Duodenal mucosa (tissue), 2 donors: ENCODE results near the gene GP5.

Experiments used
- H3K27ac ChIP-seq: one replicate; pipeline ENCODE4 v1.7.0; 2013; ENCODE audit warnings: low read depth, low read length
- H3K27me3 ChIP-seq, 2 donors: one replicate each; pipeline ENCODE4 v1.7.0; 2013; ENCODE audit warnings: low read length in 2 of 2, control low read depth in 1 of 2; ENCODE audit not compliant: insufficient read depth in 2 of 2, control insufficient read depth in 1 of 2
- H3K36me3 ChIP-seq, 2 donors: one replicate each; pipeline ENCODE4 v1.7.0; 2013; ENCODE audit warnings: low read length in 2 of 2, control low read depth in 1 of 2; ENCODE audit not compliant: insufficient read depth in 2 of 2, control insufficient read depth in 1 of 2
- H3K4me1 ChIP-seq, 2 donors: one replicate each; pipeline ENCODE4 v1.7.0; 2013; ENCODE audit warnings: low read length in 2 of 2, control low read depth in 1 of 2; ENCODE audit not compliant: insufficient read depth in 2 of 2, control insufficient read depth in 1 of 2
- H3K4me3 ChIP-seq, 2 donors: one replicate each; pipeline ENCODE4 v1.7.0; 2013; ENCODE audit warnings: low read length in 2 of 2, low read depth in 1 of 2
- H3K9ac ChIP-seq, 2 donors: one replicate each; pipeline ENCODE4 v1.7.0; 2013; ENCODE audit warnings: low read length in 2 of 2, low read depth in 1 of 2
- H3K9me3 ChIP-seq, 2 donors: one replicate each; pipeline ENCODE4 v1.7.0; 2013; ENCODE audit warnings: low read length in 2 of 2, control low read depth in 1 of 2; ENCODE audit not compliant: control insufficient read depth in 1 of 2

GP5 gene

GRCh38 chr3:194387926-194388418 is 11.1 kb downstream of the GP5 start:
- no peak overlapping the region for H3K27ac ChIP-seq
- no peaks in the 10 kb centered on the region for H3K36me3 ChIP-seq
- H3K9ac ChIP-seq: no peak overlapping the region
- H3K4me3 ChIP-seq: no peak overlapping the region
- no peaks in the 10 kb centered on the region for H3K9me3 ChIP-seq
- no peaks in the 10 kb centered on the region for H3K27me3 ChIP-seq
- H3K4me1 ChIP-seq: no peaks in the 10 kb centered on the region

GRCh38 chr3:194387276-194387675 is 11.8 kb downstream of the GP5 start:
- Histone ChIP-seq H3K27ac (no peak overlapping the region), H3K27me3 (no peaks in the 10 kb centered on the region), H3K4me1 (no peaks in the 10 kb centered on the region), H3K9me3 (no peaks in the 10 kb centered on the region), H3K4me3 (no peak overlapping the region), H3K36me3 (no peaks in the 10 kb centered on the region), H3K9ac (no peak overlapping the region)

GRCh38 chr3:194386648-194387047 is 12.4 kb downstream of the GP5 start:
- H3K27me3 ChIP-seq: no peaks in the 10 kb centered on the region
- no peaks in the 10 kb centered on the region for H3K36me3 ChIP-seq
- no peak overlapping the region for H3K27ac ChIP-seq
- H3K4me3 ChIP-seq: no peak overlapping the region
- H3K9ac ChIP-seq: no peak overlapping the region
- no peaks in the 10 kb centered on the region for H3K4me1 ChIP-seq
- no peaks in the 10 kb centered on the region for H3K9me3 ChIP-seq

- H3K4me1 ChIP-seq: no peaks in the 10 kb centered on the region
- no peak overlapping the region for H3K27ac ChIP-seq
- no peak overlapping the region for H3K9ac ChIP-seq
- H3K27me3 ChIP-seq: no peaks in the 10 kb centered on the region
- H3K4me3 ChIP-seq: no peak overlapping the region
- H3K9me3 ChIP-seq: no peaks in the 10 kb centered on the region
- H3K36me3 ChIP-seq: no peaks in the 10 kb centered on the region
Measured at GRCh38 chr3:194386066-194386465, 13.0 kb downstream of the GP5 start.

- Histone ChIP-seq H3K9ac (no peak overlapping the region), H3K36me3 (no peaks in the 10 kb centered on the region), H3K27ac (no peak overlapping the region), H3K27me3 (peaks cover 6% of the 10 kb centered on the region in 2 donors), H3K9me3 (no peaks in the 10 kb centered on the region), H3K4me3 (no peak overlapping the region), H3K4me1 (no peaks in the 10 kb centered on the region)
Measured at GRCh38 chr3:194384569-194385001, 14.5 kb downstream of the GP5 start.

GRCh38 chr3:194384156-194384555 is 14.9 kb downstream of the GP5 start:
- Histone ChIP-seq H3K9ac (no peak overlapping the region), H3K36me3 (no peaks in the 10 kb centered on the region), H3K27me3 (peaks cover 6% of the 10 kb centered on the region in 2 donors), H3K27ac (no peak overlapping the region), H3K9me3 (no peaks in the 10 kb centered on the region), H3K4me1 (no peaks in the 10 kb centered on the region), H3K4me3 (no peak overlapping the region)

- H3K27me3 ChIP-seq: peaks cover 6 to 7% of the 10 kb centered on the region in 2 donors
- H3K4me3 ChIP-seq: no peak overlapping the region
- H3K9ac ChIP-seq: no peak overlapping the region
- H3K9me3 ChIP-seq: no peaks in the 10 kb centered on the region
- H3K4me1 ChIP-seq: no peaks in the 10 kb centered on the region
- no peak overlapping the region for H3K27ac ChIP-seq
- no peaks in the 10 kb centered on the region for H3K36me3 ChIP-seq
Measured at GRCh38 chr3:194383276-194383940, 15.7 kb downstream of the GP5 start.

- Histone ChIP-seq H3K36me3 (no peaks in the 10 kb centered on the region), H3K27ac (no peak overlapping the region), H3K9ac (no peak overlapping the region), H3K27me3 (peaks cover 6 to 9% of the 10 kb centered on the region in 2 donors), H3K4me1 (no peaks in the 10 kb centered on the region), H3K9me3 (no peaks in the 10 kb centered on the region), H3K4me3 (no peak overlapping the region)
Measured at GRCh38 chr3:194382892-194383223, 16.2 kb downstream of the GP5 start.

- Histone ChIP-seq H3K36me3 (no peaks in the 10 kb centered on the region), H3K9me3 (no peaks in the 10 kb centered on the region), H3K4me1 (no peaks in the 10 kb centered on the region), H3K4me3 (no peak overlapping the region), H3K27ac (no peak overlapping the region), H3K9ac (no peak overlapping the region), H3K27me3 (peaks cover 6 to 9% of the 10 kb centered on the region in 2 donors)
Measured at GRCh38 chr3:194382196-194382891, 16.7 kb downstream of the GP5 start.

- no peaks in the 10 kb centered on the region for H3K36me3 ChIP-seq
- no peaks in the 10 kb centered on the region for H3K9me3 ChIP-seq
- H3K27me3 ChIP-seq: peaks cover 6 to 9% of the 10 kb centered on the region in 2 donors
- no peaks in the 10 kb centered on the region for H3K4me1 ChIP-seq
- no peak overlapping the region for H3K27ac ChIP-seq
- no peak overlapping the region for H3K4me3 ChIP-seq
- H3K9ac ChIP-seq: no peak overlapping the region
Measured at GRCh38 chr3:194381460-194381875, 17.6 kb downstream of the GP5 start.
